GM21529 (cell line): ENCODE data around the gene MICAL2.

ENCODE experiments used
- ATAC-seq: cut with Tn5 transposase; IDR thresholded peaks from one replicate; pipeline ENCODE4 v1.9.1; 2021; ENCODE audit not compliant: unreplicated experiment

Gene MICAL2

DNA sequence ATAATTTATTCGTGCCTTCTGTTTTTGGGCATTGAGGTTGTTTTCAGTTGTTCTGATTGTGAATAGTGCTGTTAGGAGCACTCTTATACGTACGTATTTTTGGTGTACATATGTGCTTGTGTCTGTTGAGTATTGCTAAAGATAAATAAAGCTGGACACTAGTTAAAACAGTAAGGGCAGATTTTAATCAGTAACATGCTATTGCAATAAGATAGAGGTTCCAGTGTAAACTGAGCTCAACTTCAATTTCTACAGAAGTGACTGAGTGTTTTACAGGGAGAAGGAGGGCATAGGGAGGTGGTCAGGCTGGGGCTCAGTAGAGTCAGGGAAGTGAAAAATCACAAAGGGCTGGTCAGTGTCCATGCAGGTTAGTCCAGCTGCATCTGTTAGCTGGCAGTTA lies 191.0 kb downstream of the MICAL2 start:
- ATAC-seq = no peak

GRCh38 chr11:12303421-12304149 lies 193.2 kb downstream of the MICAL2 start:
- ATAC-seq = no peak

DNA sequence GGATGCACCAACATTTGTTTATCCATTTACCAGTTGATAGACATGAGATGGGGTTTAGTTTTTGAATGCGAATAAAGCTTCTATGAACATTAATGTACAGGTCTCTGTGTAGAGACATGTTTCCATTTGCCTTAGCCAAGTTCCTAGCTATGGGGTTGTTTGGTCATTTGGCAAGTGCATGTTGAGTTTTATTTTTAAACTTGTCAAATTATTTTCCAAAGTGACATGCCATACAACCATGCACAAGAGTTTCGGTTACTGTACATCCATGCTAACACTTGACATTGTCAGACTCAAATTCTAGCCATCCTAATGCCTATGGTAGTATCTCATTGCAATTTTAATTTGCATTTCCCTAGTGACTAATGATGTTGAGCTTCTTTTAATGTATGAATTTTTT lies 196.4 kb downstream of the MICAL2 start:
- no peak for ATAC-seq

DNA sequence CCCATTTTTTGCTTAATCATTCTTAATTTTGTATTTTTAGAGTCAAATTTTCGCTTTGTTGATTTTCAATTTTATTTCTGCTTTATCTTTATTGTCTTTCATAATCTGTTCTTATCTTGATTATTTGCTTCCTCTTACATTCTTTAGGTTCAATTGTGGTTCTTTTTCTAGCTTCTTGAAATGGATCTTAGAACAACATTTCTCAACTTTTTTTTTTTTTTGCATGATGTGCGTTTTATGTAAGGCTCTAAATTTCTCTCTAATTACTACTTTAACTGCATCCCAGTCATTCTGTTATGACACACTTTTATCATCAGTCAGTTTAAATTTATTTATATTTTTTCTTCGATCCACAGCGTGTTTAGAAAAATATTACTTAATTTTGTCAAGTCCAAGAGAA lies 201.7 kb downstream of the MICAL2 start:
- ATAC-seq = no peak
